ENCODE results near the gene FIBCD1. TPM values are rescaled to one million over a fixed set of nuclear protein-coding genes. Genes with fewer than 3 reads are reported as not detected.

FIBCD1 gene
- total RNA-seq, 4 donors from 2014 or later: not detected

DNA sequence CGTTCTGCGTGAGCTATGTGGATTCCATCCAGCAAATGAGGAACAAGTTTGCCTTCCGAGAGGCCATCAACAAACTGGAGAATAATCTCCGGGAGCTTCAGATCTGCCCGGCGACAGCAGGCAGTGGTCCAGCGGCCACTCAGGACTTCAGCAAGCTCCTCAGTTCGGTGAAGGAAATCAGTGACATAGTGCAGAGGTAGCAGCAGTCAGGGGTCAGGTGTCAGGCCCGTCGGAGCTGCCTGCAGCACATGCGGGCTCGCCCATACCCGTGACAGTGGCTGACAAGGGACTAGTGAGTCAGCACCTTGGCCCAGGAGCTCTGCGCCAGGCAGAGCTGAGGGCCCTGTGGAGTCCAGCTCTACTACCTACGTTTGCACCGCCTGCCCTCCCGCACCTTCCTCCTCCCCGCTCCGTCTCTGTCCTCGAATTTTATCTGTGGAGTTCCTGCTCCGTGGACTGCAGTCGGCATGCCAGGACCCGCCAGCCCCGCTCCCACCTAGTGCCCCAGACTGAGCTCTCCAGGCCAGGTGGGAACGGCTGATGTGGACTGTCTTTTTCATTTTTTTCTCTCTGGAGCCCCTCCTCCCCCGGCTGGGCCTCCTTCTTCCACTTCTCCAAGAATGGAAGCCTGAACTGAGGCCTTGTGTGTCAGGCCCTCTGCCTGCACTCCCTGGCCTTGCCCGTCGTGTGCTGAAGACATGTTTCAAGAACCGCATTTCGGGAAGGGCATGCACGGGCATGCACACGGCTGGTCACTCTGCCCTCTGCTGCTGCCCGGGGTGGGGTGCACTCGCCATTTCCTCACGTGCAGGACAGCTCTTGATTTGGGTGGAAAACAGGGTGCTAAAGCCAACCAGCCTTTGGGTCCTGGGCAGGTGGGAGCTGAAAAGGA is 53.3 kb downstream of the FIBCD1 start:
- no peak for DNase-seq (ENCODE audit: low spot score in 2 of 2)
- 80% methylated on average over 31 of the region's 35 CpGs for WGBS
- Histone ChIP-seq H3K9me3 (no peaks in the 10 kb centered on the region), H3K27ac (no peak overlapping the region), H3K36me3 (peaks cover 99% of the 10 kb centered on the region), H3K4me1 (no peaks in the 10 kb centered on the region), H3K4me3 (no peak overlapping the region), H3K27me3 (no peaks in the 10 kb centered on the region)
- no peak for TF ChIP-seq EP300 (IDR thresholded peaks at IDR 0.05)
- no peak for TF ChIP-seq POLR2AphosphoS5 (IDR thresholded peaks at IDR 0.05)
- TF ChIP-seq, protein P1, sequence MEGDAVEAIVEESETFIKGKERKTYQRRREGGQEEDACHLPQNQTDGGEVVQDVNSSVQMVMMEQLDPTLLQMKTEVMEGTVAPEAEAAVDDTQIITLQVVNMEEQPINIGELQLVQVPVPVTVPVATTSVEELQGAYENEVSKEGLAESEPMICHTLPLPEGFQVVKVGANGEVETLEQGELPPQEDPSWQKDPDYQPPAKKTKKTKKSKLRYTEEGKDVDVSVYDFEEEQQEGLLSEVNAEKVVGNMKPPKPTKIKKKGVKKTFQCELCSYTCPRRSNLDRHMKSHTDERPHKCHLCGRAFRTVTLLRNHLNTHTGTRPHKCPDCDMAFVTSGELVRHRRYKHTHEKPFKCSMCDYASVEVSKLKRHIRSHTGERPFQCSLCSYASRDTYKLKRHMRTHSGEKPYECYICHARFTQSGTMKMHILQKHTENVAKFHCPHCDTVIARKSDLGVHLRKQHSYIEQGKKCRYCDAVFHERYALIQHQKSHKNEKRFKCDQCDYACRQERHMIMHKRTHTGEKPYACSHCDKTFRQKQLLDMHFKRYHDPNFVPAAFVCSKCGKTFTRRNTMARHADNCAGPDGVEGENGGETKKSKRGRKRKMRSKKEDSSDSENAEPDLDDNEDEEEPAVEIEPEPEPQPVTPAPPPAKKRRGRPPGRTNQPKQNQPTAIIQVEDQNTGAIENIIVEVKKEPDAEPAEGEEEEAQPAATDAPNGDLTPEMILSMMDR (IDR thresholded peaks at IDR 0.05): no peak
- TF ChIP-seq POLR2A (IDR thresholded peaks at IDR 0.05): peak in 1 of 2 donors; percentile 12

- H3K27me3 ChIP-seq: no peaks in the 10 kb centered on the region
- H3K36me3 ChIP-seq: peaks cover 99% of the 10 kb centered on the region
- H3K9me3 ChIP-seq: no peaks in the 10 kb centered on the region
- H3K4me3 ChIP-seq: no peak overlapping the region
- H3K4me1 ChIP-seq: no peaks in the 10 kb centered on the region
- H3K27ac ChIP-seq: no peak overlapping the region
- TF ChIP-seq EP300 (IDR thresholded peaks at IDR 0.05) (no peak), POLR2AphosphoS5 (IDR thresholded peaks at IDR 0.05) (no peak)
- TF ChIP-seq, protein P1 (IDR thresholded peaks at IDR 0.05): no peak
- WGBS: 89% methylated on average over 44 of the region's 47 CpGs
- no peak for DNase-seq (ENCODE audit: low spot score in 2 of 2)
Observed at GRCh38 chr9:130884542-130885483, 54.2 kb downstream of the FIBCD1 start.

DNA sequence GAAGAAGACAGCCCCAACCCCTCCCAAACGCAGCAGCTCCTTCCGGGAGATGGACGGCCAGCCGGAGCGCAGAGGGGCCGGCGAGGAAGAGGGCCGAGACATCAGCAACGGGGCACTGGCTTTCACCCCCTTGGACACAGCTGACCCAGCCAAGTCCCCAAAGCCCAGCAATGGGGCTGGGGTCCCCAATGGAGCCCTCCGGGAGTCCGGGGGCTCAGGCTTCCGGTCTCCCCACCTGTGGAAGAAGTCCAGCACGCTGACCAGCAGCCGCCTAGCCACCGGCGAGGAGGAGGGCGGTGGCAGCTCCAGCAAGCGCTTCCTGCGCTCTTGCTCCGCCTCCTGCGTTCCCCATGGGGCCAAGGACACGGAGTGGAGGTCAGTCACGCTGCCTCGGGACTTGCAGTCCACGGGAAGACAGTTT is 54.9 kb downstream of the FIBCD1 start:
- Histone ChIP-seq H3K4me1 (no peaks in the 10 kb centered on the region), H3K36me3 (peaks cover 100% of the 10 kb centered on the region), H3K27ac (no peak overlapping the region), H3K9me3 (no peaks in the 10 kb centered on the region), H3K4me3 (no peak overlapping the region), H3K27me3 (no peaks in the 10 kb centered on the region)
- 86% methylated on average over 14 of the region's 25 CpGs for WGBS
- no peak for DNase-seq (ENCODE audit: low spot score in 2 of 2)
- no peak for TF ChIP-seq EP300 (IDR thresholded peaks at IDR 0.05)
- TF ChIP-seq, protein P1 (IDR thresholded peaks at IDR 0.05): no peak

GRCh38 chr9:130883479-130883878 is 55.6 kb downstream of the FIBCD1 start:
- H3K36me3 ChIP-seq: peaks cover 98% of the 10 kb centered on the region
- 82% methylated on average over 5 of the region's 5 CpGs for WGBS
- TF ChIP-seq POLR2A (IDR thresholded peaks at IDR 0.05) (no peak), EP300 (IDR thresholded peaks at IDR 0.05) (no peak), POLR2AphosphoS5 (IDR thresholded peaks at IDR 0.05) (no peak)
- TF ChIP-seq, protein P1 (IDR thresholded peaks at IDR 0.05): no peak
- no peak overlapping the region for H3K27ac ChIP-seq
- H3K4me1 ChIP-seq: no peaks in the 10 kb centered on the region
- H3K9me3 ChIP-seq: no peaks in the 10 kb centered on the region
- H3K27me3 ChIP-seq: no peaks in the 10 kb centered on the region
- no peak for DNase-seq (ENCODE audit: low spot score in 2 of 2)
- no peak overlapping the region for H3K4me3 ChIP-seq

Measured in suprapubic skin (tissue), 4 donors.